Hippocampal formation (tissue), 2 donors: Measurements from ENCODE around the gene ANO8.
"Not testable (repeated sequence)": the region's sequence is repeated elsewhere in the genome, so short reads cannot be mapped to it uniquely, and the experiment has no call there.

ENCODE experiments used
- DNase-seq, 2 donors: peaks; one replicate each; lab custom pipeline; 2025; lab: John Stamatoyannopoulos, UW

ANO8 gene

GRCh38 chr19:17293605-17294004 lies 41.0 kb downstream of the ANO8 start:
- no peak for DNase-seq

GRCh38 chr19:17292301-17293074 lies 42.2 kb downstream of the ANO8 start:
- DNase-seq: peak in 1 of 2 donors; percentile 52

GRCh38 chr19:17289489-17289888 lies 45.2 kb downstream of the ANO8 start:
- no peak for DNase-seq

- no peak for DNase-seq
Measured at GRCh38 chr19:17286752-17287151, 47.9 kb downstream of the ANO8 start.

- DNase-seq: no peak
Measured at GRCh38 chr19:17286263-17286662, 48.4 kb downstream of the ANO8 start.

DNA sequence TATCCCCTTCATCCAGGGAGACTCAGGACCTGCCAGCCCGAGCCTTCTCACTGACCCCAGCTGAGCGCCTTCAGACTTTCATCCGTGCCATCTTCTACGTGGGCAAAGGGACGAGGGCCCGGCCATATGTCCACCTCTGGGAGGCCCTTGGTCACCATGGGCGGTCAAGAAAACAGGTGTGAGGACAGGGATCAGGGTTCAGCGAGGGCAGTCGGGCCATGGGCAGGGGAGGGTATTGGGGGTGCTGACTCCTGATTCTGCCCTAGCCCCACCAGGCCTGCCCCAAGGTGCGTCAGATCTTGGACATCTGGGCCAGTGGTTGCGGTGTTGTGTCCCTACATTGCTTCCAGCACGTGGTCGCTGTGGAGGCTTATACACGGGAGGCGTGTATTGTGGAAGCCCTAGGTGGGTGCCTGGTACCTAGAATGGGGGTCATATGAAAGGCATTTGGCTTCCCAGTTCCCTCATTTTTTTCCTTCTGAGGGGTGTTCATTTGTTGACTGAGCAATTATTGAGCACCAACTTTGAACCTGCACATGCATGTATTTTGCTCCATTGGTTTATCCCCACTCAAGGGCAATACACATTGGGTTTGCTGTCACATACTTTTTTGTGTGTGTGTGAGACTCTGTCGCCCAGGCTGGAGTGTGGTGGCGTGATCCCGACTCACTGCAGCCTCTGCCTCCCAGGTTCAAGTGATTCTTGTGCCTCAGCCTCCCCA lies 49.1 kb downstream of the ANO8 start:
- no peak for DNase-seq

GRCh38 chr19:17283504-17283996 lies 51.1 kb downstream of the ANO8 start:
- no peak for DNase-seq

GRCh38 chr19:17282488-17283125 lies 52.0 kb downstream of the ANO8 start:
- peak; percentile 52 to 55 for DNase-seq

DNA sequence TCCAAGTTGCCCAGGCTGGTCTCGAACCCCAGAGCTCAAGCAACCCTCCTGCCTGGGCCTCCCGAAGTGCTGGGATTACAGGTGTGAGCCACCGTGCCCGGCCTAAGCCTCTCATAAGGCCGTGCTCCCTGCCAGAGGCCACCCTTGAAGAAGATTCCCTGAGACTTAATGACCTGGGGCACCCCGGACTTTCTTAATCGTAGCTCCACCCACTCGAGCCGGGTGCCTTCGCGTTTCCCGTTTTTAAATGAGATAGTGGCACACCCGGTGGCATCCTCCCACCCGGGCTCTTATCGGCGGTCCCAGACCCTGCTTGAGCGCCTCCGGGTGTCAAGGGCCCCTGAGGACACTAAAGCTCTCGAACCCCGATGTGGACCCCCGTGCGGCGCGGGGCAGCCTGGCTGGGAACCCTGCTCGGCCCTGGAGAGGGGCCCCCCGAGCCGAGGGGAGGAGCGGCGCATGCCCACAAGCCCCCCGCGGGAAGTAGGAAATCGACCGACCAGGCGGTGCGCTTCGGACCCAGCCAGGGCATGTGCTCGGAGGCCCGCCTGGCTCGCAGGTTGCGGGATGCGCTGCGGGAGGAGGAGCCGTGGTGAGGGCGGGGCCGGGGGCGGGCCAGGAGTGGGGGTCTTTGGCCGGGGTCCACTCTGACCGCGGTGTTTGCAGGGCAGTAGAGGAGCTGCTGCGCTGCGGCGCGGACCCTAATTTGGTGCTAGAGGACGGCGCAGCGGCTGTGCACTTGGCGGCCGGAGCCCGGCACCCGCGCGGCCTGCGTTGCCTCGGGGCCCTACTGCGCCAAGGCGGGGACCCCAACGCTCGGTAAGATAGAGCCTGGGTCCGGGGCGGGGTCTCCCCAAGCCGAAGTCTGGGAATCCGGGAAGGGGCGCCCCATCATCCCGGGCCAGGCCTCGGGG lies 53.0 kb downstream of the ANO8 start, which contains the start of gene ANKLE1:
ANKLE1 (plus strand) TSS at position 511 of the 914 bp plus-strand sequence; CDS start at position 531, 20 bp downstream.
- DNase-seq: peak in 1 of 2 donors; percentile 34

DNA sequence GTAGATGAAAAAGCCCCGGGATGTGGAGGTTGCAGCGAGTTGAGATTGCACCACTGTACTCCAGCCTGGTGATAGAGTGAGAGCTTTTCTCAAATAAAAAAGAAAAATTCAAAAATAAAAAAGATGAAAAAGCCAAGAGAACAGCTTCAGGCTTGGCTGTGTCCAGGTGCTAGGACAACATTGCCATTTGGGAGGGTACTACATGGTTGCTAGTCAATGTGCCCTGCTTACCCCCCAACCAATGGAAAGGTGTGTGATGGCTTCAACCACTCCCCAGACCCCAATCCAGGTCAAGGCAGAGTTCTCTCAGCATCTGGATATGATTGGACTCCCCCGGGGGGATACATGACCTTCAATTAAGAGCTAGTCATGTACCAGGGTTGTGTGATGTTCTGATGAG lies 55.2 kb downstream of the ANO8 start:
- DNase-seq: no peak

- no peak for DNase-seq
Measured at GRCh38 chr19:17275441-17276175, 59.0 kb downstream of the ANO8 start.

DNA sequence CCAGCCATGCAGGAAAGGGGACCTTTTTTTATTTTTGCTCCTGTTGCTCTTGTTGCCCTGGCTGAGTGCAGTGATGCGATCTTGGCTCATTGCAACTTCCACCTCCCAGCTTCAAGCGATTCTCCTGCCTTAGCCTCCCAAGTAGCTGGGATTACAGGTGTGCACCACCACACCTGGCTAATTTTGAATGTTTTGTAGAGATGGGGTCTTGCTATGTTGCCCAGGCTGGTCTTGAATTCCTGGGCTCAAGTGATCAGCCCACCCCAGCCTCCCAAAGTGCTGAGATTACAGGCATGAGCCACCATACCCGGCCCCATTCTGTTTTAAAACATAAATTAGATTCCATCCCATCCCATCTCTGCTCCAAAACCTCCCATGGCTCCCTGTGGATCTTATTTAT lies 59.8 kb downstream of the ANO8 start:
- not testable (repeated sequence) for DNase-seq
